HG03139 (cell line): ENCODE data around the gene TEP1.
A peak's percentile ranks its signal among the peaks of the same experiment; 100 is the strongest.

Experiments used
- ATAC-seq: cut with Tn5 transposase; IDR thresholded peaks from one replicate; pipeline ENCODE4 v1.9.1; 2021; ENCODE audit not compliant: unreplicated experiment

The TEP1 gene

GRCh38 chr14:20434701-20435581, 21.6 kb upstream of the TEP1 start:
- no peak for ATAC-seq

- no peak for ATAC-seq
Measured at GRCh38 chr14:20429801-20430669, 16.7 kb upstream of the TEP1 start.

DNA sequence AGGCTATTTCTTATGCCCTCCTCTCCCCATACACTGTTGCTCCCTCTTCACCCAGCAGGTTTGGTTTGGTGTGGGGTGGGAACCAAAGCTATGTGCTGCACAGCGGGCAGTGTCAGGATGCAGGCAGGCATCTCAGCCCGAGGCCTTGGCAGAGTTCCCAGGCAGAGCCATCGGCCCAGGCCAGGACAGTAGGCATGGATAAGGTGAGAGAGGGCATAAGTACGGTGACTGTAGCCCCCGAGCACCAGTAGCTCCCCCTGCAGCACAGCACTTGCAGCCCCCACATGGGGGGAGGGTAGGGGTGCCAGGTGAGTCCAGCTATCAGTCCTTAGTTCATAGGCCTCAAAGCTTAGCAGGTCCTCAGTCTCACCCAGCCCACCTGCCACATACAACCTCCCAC, 15.5 kb upstream of the TEP1 start:
- ATAC-seq = no peak

GRCh38 chr14:20428010-20428365, 14.7 kb upstream of the TEP1 start:
- ATAC-seq = no peak

GRCh38 chr14:20427231-20428009, 14.1 kb upstream of the TEP1 start:
- ATAC-seq = peak; percentile 46

DNA sequence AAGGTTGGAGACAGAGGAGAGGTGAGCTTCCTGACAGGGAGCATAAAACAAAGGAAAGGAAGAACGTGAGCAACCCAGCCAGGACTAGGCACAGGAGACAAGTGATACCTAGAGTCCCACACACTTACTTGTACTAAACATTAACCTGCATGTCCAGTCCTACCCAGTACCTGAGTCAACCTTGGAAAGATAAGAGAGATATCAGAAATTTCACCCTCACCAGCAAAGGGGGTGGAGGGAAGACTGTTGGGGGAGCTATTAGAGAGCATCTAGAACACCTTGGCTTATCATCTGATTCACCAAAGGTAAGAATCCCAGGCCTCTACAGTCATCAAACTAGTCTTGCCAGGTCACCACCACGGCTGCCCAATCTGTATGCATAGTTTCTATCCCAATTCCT, 11.6 kb upstream of the TEP1 start:
- no peak for ATAC-seq

- ATAC-seq = no peak
Measured at GRCh38 chr14:20422886-20423285, 9.6 kb upstream of the TEP1 start.

- ATAC-seq = no peak
Measured at GRCh38 chr14:20421267-20421666, 8.0 kb upstream of the TEP1 start.

- ATAC-seq = no peak
Measured at GRCh38 chr14:20419419-20419818, 6.1 kb upstream of the TEP1 start.

DNA sequence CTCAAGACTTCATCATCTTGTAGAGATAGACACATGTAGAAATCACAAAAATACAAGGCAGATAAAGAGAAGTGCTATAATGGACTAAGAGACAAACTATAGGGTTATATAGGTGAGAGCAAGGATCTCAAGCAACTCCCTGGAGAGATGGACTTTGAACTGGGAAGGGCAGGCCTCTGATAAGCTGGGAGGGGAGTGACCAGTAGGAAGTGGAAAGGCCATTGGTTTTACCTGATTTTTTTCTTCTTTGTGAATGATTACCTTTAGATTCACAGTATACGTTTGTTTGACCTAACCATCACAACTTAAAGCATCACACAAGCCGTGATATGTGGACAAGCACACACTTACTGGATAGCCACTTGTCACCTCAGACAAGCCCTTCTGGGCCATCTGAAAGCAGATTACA, 5.2 kb upstream of the TEP1 start:
- no peak for ATAC-seq

- ATAC-seq = no peak
Measured at GRCh38 chr14:20417250-20418186, 4.2 kb upstream of the TEP1 start.

GRCh38 chr14:20416223-20416622, 2.9 kb upstream of the TEP1 start:
- ATAC-seq = no peak

GRCh38 chr14:20415782-20416206, 2.5 kb upstream of the TEP1 start:
- peak; percentile 41 for ATAC-seq

- peak; percentile 35 for ATAC-seq
Measured at GRCh38 chr14:20413744-20414082, 412 bp upstream of the TEP1 start.

DNA sequence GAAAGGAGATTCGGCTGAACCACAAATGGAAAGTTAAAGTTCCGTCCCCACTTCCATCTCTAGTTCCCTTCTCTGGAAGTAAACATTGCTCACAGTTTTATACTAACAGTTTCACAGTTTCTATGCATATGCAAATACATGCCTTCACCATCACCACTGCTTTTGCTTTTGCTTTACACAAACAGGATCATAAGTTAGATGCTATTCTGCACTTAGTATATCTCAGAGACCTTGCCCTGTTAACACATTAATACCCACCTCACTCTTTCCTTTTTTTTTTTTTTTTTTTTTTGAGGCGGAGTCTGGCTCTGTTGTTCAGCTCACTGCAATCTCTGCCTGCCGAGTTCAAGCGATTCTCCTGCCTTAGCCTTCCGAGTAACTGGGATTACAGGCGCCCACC, 890 bp downstream of the TEP1 start:
- no peak for ATAC-seq

DNA sequence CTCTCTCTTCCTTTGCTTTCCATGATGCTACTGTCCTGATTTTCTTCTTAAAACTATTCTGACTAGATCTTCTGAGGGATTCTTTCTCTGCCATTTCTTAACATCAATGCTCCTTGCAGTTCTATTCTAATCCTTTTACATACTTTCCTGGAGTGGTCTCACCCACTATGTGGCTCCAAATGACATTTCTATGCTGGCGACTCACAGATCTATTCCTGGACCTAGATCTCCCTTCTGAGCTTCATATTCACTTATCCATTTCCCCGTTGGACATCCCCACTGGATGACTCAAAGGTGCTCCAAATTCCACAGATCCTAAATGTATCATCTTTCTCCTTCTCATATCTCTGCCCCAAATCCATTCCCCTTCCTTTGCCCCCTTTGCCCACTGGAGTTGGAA, 4.1 kb downstream of the TEP1 start:
- ATAC-seq = no peak

DNA sequence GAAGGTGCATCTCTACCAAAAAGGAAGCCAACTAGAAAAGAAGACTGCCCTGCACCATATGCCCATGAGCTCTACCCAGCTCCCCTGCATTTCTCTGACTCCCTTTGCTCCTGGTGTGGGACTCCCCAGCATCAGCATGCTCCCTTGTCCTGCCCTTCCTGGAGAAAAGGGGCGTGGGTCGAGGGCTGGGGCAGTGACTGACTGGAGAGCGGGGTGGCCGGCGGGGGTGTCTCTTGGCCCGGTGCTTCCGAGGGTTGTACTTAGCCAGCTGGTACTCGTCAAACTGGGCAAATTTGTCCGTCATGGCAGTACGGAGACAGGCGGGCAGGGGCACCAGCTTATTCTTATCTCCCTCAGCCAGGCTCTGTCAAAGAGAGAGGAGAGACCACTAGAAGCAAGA, 9.8 kb downstream of the TEP1 start:
- no peak for ATAC-seq

GRCh38 chr14:20400965-20401593, 12.2 kb downstream of the TEP1 start:
- no peak for ATAC-seq

DNA sequence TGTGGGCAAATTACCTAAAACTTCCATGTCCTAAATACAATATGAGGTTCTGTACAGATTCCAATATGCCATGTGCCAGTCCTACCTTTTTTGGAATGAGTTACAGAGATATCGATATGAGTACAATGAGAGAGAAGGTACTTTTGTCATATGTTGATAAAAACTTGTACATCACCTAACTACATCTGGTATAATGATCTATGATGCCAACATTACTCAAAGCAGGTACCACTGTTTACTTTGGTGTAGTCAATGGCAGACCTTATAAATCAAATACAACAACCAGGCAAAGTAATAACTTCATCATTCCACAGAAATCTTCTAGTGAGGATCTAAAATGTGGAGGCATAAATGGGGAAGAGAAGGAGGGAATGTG, 12.7 kb downstream of the TEP1 start:
- no peak for ATAC-seq

DNA sequence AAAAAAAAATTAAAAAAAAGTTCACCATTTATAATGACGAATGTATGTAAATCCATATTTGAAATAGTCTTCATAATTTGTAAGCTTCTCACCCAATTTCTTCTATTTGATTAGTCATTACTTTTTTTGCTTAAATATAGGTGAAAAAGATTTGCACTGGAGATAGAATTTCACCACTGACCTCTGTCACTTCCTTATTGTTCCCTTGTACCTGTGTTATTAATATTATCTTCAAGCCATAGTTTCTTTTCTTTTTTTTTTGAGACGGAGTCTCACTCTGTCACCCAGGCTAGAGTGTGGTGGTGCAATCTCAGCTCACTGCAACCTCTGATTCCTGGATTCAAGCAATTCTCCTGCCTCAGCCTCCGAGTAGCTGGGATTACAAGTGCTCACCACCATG, 15.8 kb downstream of the TEP1 start:
- ATAC-seq = no peak
